GM21367 (cell line): ENCODE measurements around the gene FOXK2.

Experiments
- ATAC-seq: cut with Tn5 transposase; IDR thresholded peaks from one replicate; pipeline ENCODE4 v1.9.1; 2021; ENCODE audit not compliant: unreplicated experiment

The FOXK2 gene

DNA sequence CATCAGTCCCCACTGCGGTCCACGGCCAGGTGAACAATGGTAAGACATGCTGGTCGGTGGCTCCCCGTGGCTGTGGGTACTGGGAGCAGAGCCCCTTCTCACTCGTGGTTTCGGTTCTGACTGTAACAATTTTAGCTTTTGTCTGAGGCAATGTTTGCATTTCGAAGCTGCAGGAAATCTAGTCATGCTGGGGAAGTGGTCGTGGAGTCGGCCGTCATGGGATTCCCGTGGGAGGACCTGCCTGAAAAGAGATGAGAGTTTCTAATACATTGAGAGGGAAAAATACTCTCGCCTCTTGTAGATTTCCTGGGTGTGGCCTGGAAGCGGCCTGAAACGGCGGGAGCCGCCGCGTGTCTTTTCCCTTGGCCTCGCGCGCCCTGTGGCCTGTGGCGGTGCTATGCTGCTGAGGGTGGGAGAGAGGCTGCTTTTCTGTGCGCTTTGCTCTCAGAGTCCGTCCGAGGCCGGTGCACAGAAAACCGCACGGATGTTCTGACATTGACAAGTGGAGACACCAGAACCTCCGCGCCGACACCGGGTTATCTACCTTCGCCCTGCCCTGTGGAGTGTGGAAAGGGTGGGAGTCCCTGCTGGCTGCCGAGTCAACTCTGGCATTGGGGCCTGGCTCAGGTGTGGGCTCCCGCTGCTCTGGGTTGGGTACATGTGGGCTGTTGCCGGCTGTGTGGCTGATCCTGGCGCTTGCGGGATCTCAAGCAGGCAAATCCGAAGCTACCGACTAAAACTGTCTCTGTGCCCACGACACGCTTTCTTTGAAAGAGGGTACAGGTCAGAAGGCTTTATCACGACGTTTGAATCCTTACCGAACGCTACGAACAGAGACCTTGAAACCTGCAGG lies 67.9 kb downstream of the FOXK2 start:
- ATAC-seq = no peak

DNA sequence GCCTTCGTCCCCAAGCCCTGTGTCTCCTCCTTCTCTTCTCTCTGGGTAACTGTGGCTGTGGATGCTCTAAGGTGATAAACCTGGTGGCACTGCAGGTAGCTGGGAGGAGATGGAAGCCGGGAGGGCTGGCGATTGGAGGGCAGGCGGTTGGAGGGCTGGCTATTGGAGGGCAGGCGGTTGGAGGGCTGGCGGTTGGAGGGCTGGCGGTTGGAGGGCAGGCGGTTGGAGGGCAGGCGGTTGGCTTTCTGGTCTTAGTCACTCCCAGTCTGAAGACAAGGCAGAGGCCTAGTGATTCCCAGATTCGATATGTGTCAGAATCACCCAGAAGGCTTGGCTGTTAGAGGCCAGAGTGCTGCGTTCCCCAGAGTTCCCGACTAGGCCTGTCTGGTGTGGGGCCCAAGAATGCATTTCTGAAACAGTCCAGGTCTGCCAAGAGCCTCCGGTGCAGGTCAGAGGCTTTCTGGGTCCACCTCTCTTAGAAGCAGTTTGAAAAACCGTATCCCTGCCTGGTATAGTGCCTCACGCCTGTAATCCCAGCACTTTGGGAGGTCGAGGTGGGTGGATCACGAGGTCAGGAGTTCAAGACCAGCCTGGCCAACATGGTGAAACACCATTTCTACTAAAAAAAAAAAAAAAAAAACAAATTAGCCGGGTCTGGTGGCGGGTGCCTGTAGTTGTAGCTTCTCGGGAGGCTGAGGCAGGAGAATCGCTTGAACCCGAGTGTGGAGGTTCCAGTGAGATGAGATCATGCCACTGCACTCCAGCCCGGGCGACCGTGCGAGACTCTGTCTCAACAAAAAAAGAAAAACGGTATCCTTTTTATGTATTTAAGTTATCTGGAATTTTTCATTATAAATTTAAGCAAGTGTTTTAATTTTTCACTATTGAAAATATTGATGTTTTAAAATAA lies 69.0 kb downstream of the FOXK2 start:
- no peak for ATAC-seq

DNA sequence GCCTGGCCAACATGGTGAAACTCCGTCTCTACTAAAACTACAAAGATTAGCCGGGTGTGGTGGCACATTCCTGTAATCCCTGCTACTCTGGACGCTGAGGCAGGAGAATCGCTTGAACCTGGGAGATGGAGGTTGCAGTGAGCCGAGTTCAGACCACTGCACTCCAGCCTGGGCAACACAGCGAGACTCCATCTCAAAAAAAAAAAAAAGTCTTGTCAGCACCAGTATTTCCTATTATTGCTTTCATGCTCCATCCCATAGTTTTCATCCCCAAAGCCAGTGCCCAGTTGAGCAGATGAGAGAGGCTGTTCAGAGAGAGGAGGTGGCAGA lies 70.3 kb downstream of the FOXK2 start:
- no peak for ATAC-seq

DNA sequence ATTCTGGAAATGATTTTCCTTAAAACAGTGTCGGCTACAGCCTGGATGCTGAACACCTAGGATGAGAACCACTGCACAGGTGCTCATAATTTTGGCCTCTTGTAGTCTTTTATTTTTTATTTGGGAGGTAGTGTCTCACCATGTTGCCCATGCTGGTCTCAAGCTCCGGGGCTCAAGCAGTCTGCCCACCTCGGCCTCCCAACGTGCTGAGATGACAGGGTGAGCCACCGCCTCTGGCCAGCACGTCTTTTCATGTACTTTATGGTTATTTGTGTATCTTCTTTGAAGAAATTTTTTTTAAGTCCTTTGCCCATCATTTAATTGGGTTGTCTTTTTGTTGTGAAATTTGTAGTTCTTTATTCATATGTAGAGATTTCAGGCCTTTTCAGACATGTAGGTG lies 70.7 kb downstream of the FOXK2 start:
- ATAC-seq = no peak

DNA sequence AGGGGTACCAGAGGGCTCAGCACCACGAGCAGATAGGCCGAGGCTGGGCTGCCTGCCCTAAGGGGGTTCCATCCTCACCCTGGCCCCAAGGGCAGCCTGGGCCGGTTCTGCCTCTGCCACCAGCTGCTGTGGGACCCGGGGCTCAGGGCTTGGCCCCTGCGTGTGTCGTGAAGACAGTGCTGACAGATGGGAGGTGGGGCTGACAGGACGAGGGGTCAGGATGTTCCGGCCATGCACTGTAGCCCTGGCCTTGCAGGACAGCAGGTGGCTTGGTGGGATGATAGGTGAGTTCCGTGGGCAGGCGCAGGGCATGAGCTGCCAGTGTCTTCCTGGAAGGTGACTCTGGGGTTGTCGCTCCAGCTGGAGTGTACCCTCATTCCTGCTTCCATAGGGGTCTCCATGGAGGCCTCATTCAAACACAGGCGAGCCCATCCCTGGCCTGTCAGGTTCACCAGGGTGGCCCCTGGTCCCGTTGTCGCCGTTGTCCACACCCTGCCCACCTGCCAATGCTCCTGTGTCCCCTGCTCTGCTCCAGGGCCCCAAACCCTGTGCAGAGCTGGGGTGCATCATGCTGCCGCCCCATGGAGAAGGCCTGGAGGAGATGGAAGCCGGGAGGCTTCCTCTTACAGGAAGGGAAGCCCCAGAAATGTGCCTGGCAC lies 71.5 kb downstream of the FOXK2 start:
- ATAC-seq = no peak

DNA sequence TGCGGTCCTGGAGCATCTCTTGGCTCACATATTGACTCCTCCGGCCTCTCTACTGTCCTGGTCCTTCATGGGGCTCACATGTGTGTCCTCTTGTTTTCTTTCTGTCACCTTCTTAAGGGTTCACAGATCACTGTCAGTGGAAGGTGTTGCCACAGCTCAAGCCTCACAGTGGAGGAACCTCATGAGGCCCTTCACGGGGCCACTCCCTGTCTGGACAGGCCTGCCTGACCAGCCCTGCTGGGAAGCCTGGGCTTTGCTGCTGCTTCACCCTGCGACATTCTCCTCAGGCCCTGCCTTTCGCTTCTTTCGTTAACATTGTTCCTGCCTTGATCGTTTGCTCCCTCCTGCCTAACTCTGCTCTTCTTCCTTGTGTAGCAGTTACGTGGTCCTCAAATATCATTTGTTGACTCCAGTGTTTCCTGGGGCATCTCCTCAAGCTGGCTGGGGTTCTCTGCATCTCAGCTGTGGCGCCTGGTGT lies 72.8 kb downstream of the FOXK2 start:
- ATAC-seq = no peak

DNA sequence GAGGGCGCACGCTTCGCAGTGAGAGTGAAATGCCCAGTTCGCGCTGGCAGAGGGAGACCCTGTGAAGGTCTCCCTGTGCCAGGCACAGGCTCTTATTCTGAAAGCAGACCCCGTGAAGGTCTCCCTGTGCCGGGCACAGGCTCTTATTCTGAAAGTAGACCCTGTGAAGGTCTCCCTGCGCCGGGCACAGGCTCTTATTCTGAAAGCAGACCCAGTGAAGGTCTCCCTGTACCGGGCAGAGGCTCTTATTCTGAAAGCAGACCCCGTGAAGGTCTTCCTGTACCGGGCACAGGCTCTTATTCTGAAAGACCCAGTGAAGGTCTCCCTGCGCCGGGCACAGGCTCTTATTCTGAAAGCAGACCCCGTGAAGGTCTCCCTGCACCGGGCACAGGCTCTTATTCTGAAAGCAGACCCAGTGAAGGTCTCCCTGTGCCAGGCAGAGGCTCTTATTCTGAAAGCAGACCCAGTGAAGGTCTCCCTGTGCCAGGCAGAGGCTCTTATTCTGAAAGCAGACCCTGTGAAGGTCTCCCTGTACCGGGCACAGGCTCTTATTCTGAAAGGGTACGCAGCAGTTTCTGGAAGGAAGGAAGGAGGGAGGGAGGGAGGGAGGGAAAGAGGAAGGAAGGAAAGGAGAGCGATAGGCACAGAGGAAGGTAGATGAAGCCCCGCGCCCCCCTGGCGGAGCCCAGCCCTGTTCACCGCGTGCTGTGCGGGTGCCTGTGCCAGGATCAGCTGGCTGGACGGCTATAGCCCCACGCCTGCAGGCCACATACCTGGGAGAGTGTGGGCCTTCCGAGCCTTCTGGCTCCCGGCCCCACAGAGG lies 73.4 kb downstream of the FOXK2 start:
- no peak for ATAC-seq

DNA sequence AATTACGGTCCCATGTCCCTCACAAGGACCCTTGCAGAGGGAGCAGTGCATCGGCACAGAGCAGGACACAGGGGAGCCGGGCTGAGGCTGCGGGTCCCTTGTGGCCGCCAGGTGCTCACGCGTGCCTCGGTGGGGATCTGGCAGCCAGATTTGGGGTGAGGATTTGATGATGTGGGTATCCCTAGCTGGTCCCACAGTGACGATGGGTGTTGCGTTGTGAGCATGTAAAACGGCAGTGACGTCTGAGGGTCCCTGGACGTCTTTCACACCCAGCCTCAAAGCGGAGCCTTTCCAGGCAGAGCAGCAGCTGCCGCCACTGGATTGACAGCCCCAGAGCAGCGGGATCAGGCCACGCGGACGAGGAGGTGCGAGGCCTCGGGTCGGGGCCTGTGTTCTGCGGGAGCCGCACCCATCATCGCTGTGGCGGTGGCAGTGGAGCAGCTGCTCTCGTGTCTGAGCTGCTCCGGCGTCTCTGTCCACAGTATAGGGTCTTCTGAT lies 74.1 kb downstream of the FOXK2 start:
- no peak for ATAC-seq

DNA sequence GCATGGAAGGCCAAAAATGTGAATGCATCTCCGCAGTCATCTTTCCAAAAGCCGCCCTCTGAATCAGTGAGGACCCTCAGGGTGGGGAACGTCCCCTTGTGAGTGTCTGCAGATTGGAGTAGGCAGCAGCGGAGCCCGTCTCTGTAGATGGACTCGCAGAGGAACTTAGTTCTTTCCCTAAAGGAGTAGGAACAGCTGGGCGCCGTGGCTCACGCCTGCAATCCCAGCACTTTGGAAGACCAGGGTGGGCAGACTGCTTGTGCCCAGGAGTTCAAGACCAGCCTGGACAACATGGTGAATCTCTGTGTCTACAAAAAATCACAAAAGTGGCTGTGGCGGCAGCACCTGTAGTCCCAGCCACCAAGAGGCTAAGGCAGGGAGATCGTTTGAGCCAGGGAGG lies 75.0 kb downstream of the FOXK2 start:
- no peak for ATAC-seq

DNA sequence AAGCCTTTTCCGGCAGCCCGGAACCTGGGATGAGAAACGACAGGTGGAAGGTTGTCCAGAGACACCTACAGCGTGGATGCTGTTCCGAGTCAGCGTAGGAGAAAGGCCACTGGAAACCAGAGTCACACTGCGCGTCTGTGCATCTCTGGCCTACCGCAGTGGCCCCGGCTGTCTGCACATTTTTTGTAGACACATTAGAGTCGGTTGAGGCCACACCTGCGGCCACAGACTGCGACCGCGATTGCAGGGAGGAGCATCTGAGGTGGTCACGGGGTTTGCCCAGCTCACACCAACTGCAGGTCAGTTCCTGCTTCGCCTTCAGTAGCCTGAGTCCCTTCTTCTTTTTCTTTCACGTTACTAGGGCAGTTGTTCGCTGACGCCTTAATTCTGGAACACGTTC lies 76.4 kb downstream of the FOXK2 start:
- no peak for ATAC-seq

DNA sequence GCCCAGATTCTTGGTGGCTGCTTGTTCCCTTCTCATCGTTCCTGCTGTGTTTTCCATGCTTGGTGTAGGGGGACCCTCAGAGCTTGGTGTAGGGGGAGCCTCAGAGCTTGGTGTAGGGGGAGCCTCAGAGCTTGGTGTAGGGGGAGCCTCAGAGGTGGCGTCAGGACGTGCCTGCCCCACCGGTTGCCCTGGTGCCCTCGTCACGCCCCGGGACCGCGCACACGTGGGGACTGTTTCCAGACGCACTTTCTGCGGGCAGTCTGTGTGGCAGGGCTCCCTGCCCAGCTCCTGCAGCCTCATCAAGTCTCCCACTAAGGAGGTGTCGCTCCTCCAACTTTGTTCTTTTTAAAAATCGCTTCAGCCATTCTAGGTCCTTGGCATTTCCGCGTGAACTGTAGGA lies 76.8 kb downstream of the FOXK2 start:
- ATAC-seq = no peak

DNA sequence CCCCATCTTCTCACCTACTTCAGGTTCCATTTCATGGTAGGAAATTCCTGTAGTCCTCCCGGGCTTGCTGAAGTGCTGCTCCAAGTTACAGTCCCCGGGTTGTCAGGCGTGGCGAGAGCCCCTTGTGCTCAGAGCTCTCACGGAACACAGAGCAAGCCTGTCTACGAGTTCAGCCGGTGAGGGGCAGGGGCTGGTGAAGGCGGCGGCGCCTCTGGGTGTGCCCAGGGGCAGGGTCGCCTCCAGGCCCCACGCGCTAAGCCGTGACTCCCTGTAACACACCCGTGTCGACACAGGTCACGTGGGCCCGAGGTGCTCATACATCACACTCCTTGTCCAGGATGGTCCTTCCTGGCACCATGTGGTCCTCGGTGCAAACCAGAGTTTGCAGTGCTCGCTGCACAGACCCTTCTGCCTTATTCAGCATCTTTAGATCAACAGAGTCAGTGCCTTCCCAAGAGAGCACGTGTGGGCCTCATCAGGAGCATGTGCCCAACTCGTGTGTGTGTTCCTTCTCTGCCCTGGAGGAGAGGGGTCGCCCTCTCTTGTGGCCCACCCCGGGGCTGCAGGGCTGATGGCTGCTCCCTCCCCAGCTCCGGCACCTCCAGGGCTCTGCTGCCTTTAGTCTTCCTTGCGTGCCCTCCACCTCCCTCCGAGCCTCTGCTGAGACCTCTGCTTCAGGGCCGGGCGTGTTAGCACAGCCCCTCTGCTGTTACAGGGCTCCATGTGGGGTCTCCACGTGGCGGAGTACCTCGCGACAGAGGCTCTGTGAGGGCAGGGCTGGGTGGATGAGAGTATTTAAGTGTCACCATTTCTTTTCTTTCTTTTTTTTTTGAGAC lies 77.5 kb downstream of the FOXK2 start:
- ATAC-seq = no peak

DNA sequence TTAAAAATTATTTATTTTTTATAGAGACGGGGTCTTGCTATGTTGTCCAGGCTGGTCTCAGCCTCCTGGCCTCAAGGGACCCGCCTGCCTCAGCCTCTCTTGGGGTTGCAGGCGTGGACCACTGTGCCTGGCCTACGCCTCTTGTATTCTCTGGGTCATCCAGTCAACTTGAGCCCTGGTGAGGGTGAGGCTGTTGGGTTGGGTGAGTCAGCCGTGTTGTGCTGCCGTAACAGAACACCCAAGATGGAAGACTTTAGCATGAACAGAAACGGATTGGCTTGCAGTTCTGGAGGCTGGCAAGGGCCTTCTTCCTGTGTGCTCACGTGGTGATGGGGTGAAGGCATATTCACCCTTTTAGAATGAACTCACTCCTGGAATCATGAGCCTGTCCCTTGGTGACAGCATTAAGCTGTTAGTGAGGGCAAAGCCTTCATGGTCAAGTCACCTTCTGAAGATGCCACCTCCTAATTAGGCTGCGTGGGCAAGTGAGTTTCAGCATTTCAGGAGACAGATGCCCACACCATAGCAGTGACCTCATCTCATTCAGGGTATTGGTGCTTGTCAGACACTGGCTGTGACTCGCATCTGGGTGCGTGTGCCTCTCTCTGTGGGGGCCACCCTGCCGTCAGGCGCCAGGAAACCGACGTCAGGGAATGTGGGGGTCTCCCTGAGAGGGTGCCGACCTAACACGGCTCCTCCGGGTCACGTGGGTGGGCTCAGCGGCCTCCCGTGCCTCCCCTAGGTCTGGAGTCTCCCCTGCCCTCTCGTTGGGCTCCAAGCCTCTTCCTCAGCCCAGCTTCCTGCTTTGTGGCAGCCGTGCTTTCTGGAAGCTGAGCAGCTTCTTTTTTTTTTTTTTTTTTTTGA lies 79.0 kb downstream of the FOXK2 start:
- no peak for ATAC-seq

DNA sequence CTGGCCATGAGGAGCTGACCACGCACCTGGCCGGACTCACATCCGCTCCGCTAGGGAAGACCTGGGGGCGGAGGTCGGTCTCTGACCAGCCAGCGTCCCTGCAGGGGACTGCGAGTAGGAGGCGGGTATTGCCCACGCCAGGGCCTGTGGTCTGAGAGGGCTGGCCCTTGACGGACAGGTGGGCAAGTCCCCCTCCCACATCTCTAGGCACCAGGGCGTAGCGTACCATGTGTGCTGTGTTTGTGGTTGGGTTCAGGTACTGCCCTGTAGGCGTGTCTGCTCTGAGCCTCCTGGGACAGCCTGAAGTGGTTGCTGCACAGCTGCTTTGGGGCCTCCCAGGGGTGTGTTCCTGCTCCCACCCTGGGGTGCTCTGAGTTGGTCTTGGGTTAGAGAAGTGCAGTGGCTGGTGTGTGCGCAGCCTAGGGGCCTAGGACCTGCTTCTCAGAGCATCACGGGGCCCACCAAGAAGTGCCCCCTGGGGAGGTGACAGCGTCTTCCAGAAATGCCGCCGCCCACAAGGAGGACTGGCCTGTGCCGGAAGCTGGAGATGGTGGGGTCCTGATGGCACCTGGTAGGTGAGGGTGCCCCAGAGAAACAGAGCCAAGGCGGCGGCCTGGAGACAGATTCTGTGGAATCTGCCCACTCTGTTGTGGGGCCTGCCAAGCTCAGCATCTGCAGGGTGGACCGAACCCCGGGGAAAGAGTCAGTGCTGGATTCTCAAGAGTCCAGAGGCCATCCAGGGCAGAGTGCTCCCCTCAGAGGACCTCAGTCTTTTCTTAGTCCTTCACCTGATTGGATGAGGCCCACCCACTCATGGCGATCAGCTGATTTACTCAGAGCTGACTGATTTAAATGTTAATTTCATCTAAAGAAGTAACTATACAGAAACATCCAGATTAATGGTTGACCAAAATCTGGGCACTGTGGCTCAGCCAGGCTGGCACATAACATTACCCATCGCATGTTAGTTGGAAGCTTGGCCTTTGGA lies 80.4 kb downstream of the FOXK2 start:
- ATAC-seq = no peak

DNA sequence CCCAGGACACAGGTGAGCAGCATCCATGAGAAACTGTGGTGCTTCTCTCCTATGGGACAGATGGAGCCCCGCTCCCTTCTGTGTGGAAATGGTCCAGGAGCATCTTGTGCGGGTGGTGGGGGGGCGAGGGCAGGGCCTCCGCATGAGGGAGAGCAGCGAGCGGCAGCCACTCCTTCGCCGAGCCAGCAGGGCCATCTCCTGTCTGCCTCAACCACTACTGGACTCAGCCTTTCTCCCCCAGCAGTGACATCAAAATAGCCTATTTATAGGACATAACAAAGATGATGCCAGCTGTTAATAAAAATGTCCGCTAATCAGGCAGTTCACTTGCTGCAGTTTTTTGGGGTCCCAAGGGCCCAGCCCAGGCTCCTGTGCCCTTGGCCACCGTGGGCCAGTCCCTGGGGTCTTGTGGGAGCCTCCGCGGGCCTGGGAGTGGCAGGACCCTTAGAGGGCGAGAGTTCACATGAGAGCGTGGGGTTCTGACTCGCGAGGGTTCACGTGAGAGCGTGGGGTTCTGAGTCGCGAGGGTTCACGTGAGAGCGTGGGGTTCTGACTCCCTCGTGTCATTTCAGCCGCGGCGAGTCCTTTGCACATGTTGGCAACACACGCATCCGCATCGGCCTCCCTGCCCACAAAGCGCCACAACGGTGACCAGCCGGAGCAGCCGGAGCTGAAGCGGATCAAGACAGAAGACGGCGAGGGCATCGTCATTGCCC lies 81.4 kb downstream of the FOXK2 start:
- ATAC-seq = no peak

DNA sequence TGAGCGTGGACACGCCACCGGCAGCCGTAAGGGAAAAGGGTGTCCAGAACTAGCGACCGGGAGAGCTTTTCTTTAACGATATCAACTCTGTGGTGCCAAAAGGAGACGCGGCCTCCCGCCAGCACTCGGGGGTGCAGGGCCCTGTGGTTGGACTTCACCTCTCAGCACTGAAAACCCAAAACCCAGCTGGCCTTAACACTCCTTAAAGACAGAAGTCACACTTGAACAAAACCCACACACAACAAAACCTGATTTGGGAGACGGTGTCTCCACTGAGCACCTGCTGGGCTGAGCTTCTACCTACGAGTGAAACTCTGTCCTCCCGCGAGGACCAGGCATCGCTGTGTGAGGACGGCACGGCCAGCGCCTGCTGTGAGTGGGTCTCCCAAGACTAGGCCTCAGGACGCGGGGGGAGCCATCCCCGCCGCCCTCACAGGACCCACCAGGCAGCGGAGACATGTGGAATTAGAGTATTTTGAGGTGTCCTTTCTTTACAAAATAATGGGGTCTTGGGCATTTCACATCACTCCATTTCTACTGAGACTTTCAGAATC lies 82.0 kb downstream of the FOXK2 start:
- ATAC-seq = no peak

DNA sequence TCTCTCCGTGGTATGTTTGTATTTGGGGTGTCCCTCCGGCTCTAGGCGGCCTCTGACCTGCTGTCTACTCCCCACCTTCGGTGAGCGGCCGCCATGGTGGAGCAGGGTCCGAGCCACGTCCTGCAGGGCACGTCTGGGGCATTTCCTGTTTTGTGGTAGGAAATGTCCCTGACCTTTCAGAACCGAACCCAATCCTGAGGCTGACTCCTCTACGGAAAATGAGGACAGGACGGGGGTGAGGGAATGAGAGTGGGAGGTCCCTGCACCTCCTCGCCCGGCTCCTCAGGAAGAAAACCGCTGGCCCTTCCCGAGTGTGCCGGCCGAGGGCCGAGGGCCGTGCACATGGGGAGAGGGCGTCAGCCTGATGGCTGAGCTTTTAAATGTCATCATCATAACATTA lies 83.0 kb downstream of the FOXK2 start:
- no peak for ATAC-seq
